Stimulated activated CD8-positive, alpha-beta memory T cell treated with anti-CD3 and anti-CD28 coated beads, Interleukin-12 subunit alpha, Interleukin-12 subunit beta, amount 100 ng/mL, for 24 hours (primary cell): ENCODE measurements around the gene TNPO3.
"Not testable (repeated sequence)": the region's sequence is repeated elsewhere in the genome, so short reads cannot be mapped to it uniquely, and the experiment has no call there.

ENCODE experiments used
- DNase-seq: peaks from one replicate; pipeline ENCODE4 v3.0.0-alpha.2; 2020; ENCODE audit errors: extremely low read depth

The TNPO3 gene

DNA sequence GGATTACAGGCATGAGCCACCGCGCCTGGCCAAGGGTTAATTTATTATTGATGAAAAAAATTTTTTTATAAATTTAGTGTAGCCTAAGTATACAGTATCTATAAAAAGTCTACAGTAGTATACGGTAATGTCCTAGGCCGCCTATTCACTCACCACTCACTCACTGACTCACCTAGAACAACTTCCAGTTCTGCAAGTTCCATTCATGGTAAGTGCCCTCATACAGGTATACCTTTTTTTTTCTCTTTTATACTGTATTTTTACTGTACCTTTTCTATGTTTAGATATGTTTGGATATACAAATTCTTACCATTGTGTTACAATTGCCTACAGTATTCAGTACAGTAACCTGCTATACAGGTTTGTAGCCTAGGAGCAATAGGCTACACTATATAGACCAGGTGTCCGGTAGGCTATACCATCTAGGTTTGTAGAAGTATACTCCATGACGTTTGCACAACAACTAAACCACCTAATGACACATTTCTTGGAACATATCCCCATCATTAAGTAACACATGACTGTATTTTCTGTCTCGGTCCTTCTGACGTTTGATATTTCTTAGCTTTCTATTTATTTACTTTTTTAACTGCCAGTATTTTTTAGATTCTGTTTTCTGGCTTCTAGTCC lies 93.8 kb downstream of the TNPO3 start:
- DNase-seq: no peak

- DNase-seq: no peak
These were observed 95.6 kb downstream of the TNPO3 start for GRCh38 chr7:128959296-128959695.

DNA sequence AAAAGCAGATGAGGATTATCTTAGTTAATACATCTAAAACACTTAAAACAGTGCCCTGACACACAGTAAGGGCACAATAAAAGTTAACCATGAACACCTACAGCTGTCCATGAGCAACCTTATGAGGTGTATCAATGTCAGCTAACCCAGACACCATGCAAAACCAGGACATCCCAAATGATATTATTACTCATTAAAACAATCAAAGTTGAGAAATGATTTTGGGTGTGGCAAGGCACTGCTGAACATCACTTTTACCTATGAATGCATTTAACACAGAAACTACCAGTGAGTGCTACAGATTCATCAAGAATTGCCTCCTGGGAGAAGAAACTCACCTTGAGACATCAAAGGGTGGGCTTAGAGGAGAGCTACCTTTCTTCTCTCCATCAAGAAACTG lies 98.9 kb downstream of the TNPO3 start:
- DNase-seq: no peak

DNA sequence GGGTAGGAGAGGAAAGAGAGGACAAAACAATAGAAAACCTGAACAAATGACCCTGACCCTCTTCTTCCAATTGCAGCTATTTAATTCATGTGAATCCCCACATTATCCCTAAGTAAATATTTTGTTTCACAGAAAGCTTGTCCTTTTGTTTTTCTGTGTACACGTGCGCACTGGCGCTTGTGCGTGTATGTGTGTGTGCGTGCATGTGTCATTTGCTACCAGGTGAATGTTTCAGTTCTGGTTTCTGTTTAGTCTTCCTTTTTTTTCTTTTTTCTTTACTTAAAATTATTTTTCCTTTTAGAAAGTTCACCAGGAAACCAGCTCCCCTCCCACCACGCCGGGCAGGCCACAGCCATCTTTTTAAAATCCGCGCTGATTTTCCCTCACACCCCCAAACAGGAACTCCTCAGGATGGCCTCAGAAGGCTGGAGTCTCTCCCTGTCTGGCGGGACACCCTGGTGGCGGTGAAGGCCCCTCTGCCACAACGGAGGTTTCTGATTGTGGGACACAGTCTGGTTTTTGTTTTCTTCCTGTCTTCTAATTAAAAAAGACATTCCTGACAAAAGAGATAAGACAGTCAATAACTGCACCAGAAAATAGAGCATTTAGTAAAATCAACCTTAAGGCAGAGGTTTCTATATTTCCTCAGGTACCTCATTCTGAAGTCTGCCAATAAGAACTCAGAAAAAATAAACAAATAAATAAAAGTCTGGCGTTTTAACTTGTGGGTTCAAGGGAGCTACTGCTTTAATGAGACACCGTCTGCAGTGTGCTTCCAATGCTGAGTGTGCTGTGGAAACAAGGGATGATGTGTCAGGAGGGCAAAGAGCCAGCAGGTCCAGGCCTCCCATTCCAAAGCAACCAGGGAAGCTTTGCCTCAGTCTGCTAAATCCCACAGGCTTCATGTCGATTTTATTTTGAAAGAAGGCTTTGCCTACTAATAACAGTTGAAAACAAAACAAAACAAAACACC lies 99.8 kb downstream of the TNPO3 start:
- DNase-seq: no peak

DNA sequence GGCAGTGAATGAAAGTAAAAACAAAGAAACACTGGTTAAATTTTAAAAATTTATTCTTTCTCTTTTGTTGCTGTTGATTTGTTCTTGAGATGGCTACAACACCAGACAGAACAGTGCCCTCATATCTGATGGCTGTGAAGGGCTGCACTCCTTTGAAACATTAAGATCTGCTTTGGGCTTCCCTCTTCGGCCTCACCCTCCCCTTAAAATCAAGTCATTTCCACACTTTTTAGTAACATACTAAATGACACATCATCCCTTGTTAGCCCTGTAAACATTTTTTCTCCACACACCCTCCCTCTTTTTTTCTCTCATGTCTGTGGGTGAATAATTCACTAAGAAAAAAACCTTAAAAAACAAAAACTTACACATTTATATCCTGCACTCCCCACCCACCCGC lies 100.8 kb downstream of the TNPO3 start:
- DNase-seq: no peak

DNA sequence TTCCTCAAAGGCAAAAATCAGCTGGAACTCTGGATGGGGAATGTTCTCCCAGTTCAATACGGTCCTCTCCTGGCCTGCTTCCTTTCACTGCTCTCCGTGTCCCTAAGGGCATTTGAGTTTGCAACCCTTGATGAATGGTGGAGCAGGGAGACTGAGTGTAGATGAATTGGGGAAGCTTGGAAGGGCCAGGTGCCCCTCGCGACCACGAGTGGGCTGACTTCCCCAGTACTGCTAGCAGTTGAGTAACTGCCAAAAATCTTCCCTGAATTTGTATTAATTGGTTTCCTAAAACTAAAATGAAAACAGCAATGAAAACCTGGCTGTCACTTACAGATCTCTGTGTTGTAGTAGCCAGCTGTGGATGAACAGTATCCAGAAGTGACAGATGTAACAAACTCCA lies 103.6 kb downstream of the TNPO3 start:
- no peak for DNase-seq

DNA sequence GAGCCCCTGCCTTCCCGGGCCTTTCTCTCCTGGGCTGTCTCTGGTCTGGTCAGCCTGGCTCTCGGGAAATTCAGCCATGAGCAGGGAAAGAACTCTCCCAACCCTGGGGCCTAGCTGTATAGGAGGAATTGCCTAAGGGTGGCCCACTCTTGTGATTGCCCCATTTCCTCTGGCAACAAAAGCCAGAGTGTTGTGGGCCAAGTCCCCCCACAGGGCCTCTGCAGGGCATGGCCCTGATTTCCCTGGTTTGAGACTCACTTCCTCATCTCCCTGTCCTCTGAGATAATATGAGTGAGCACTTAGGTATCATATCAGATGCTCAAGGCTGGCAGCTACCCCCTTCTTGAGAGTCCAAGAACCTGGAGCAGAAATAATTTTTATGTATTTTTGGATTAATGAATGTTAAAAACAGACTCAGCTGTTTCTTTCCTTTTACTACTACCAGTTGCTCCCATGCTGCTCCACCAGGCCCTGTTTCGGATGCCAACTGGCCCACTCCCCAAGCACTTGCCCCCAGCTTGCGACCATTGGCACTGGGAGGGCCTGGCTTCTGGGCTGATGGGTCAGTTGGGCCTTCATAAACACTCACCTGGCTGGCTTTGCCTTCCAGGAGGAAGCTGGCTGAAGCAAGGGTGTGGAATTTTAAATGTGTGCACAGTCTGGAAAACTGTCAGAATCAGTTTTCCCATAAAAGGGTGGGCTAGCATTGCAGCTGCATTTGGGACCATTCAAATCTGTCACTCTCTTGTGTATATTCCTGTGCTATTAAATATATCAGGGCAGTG lies 105.7 kb downstream of the TNPO3 start:
- no peak for DNase-seq

DNA sequence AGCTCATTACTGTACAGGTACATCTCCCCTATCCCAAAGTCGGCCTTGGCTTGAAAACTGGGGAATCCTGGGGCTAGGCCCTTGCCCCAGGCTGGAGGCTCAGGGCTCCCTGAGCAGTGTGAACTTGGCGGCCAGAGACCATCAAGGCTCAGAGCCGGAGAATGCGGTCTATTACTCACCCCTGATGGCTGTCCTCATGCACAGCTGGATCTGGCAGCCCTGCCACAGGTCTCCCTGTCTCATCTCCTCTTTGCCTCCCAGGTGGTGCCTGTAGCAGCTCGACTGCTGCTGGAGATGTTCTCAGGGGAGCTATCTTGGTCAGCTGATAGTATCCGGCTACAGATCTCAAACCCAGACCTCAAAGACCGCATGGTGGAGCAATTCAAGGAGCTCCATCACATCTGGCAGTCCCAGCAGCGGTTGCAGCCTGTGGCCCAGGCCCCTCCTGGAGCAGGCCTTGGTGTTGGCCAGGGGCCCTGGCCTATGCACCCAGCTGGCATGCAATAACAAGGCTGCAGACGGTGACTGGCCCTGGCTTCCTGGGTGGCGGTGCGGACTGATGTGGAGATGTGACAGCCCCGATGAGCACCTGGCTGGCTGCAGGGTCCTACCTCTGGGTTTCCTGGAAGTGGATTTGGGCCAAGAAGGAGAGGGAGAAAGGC lies 106.5 kb downstream of the TNPO3 start:
- DNase-seq: no peak

- no peak for DNase-seq
These were observed 107.1 kb downstream of the TNPO3 start for GRCh38 chr7:128947854-128948253.

- no peak for DNase-seq
These were observed 107.7 kb downstream of the TNPO3 start for GRCh38 chr7:128946936-128947830.

GRCh38 chr7:128945668-128946366 lies 109.1 kb downstream of the TNPO3 start:
- DNase-seq: no peak

DNA sequence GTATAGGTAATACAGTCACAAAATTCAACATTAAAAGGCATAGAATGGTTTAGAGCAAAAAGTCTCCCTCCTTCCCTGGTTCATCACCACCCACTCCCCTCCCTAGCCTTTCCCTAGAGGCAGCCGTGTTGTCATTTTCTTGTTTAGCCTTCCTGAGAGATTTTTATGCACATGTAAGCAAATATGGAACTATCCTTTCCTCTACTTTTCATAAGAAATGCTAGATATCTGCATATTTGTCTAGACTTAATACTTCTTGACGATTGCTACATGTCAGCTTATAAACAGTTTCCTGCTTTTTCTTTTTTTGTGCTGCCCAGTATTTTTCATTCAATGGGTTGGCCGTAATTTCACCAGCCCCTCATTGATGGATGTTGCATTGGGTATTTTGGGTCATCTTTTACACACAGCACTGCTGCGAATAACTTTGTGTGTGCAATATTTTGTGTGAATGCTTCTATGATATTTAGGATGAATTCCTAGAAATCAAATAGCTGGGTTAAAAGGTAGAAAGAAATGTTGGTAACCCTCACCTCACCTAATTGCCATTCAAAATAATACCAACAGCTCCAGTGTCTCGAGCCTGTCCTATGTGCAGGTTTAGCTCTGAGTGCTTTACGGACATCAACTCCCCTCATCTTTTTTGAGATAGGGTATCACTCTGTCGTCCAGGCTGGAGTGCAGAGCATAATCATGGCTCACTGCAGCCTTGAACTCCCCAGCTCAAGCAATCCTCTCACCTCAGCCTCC lies 110.2 kb downstream of the TNPO3 start:
- no peak for DNase-seq

DNA sequence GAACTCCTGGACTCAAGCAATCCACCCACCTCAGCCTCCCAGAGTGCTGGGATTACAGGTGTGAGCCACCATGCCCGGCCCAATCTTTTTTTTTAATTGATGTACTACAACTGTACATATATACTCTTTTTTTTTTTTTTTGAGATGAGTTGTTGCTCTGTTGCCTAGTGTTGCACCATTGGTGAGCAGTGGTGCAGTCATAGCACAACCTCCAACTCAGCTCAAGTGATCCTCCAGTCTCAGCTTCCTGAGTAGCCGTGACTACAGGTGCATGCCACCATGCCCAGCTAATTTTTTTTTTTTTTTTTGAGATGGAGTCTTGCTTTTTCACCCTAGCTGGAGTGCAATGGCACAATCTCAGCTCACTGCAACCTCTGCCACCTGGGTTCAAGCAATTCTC lies 111.7 kb downstream of the TNPO3 start:
- DNase-seq: not testable (repeated sequence)

- DNase-seq: no peak
These were observed 112.9 kb downstream of the TNPO3 start for GRCh38 chr7:128941946-128942526.

DNA sequence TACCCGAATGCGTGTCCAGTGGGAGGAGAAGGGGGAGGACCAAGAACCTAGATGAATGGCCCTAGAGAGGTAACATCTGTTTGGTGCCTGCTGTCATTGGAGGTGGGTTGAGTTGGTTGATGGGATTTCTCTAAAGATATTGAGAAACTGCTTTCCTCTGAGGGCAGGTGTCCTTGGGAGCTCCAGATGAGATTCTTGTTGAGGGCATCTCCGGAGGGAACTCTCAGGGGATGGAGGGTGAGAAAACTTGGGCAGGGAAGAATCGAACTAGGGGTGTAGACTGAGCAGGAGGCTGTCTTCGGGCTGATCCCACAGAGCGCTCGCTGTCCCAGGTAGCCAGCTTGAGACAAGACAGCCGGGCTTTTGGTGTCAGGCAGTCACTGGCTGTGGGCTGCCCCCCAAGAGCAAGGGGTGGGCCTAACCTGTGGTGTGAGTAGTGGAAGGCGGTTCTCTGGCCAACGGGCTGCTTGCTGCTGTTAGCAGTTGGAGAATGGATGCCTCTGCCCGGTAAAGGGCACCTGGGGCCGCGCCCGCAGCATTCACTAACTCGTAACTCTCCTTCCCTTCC lies 113.5 kb downstream of the TNPO3 start:
- DNase-seq: no peak

DNA sequence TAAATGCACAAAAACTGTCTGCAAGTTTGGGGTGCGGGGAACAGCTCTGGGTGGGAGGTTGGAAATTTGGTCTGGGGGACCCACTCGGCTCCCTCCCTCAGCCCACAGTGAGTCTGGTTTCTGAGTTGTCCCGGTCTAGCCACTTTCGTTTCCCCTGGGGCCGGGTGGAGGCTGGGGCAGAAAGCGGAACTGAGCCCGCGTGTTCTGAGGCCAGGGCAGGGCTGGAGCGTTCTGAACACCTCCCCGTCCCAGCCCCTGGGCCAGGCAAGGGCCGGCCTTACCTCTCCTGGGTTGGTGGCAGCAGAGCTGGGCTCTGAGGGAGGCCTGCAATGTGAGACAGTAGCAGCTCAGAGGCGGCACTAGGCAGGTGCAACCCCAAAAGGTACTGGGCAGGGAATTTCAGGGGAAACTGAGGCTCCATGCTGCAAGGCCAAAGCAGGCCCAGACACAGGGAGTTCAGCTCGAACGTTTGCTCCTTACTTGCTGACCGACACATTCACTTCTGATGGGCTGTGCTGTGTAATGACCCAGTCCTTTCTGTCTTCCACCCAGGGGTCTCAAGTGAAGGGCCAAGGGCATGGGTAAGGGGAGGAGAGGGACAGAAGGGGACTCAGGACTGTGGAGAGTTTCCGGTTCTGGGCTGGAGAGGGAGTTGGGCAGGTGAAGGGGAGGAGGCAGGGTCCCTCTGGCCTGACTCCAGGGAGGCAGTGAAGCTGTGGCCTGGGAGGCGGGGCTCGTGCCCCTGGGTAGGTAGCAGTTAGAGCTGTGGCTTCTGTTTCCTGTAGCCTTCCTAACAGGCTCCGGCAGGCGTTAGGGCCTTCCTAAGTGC lies 114.2 kb downstream of the TNPO3 start:
- DNase-seq: no peak

- DNase-seq: no peak
These were observed 115.0 kb downstream of the TNPO3 start for GRCh38 chr7:128939861-128940410.
